A549 (cell line): ENCODE data around the gene ACYP2. TPM values are rescaled to one million over a fixed set of nuclear protein-coding genes. Genes with fewer than 3 reads are reported as not detected.
A peak's percentile ranks its signal among the peaks of the same experiment; 100 is the strongest.

Source experiments
- ATAC-seq, 2 experiments: fragments of 200-7000 bp in 1 of 2; fragments of >200 bp in 1 of 2; cut with Nextera tagmentation in 1 of 2; cut with Tn5 transposase in 1 of 2; 3 replicates each; pipeline versions ENCODE4 v1.8.0 to v1.9.1; 2018 to 2020; ENCODE audit warnings: mild to moderate bottlenecking in 1 of 2, moderate library complexity in 1 of 2
- CTCF ChIA-PET: fragments of 300-600 bp; sonication (Branson Sonifier 250); formaldehyde crosslinking; extraction: SDS; loops from one replicate; lab custom pipeline; 2021; ENCODE audit warnings: antibody characterized with exemption, inconsistent platforms; lab: Yijun Ruan, JAX
- POLR2A ChIA-PET: fragments of 350-600 bp; formaldehyde crosslinking; extraction: SDS; loops from one replicate; lab custom pipeline; 2021; ENCODE audit warnings: antibody characterized with exemption, inconsistent platforms; lab: Yijun Ruan, JAX
- DNase-seq, 2 experiments: peaks; one replicate each; pipeline versions ENCODE4 v3.0.0 to v3.0.0-alpha.2; 2011 to 2016; ENCODE audit warnings: low read depth in 1 of 2, low spot score in 1 of 2
- FAIRE-seq: peaks from 2 replicates; lab custom pipeline; 2011; peaks lifted over from hg19 to GRCh38; lab: Jason Lieb, UNC
- H3K27ac ChIP-seq, 2 experiments: fragments of >200 bp; sonication (Bioruptor Twin); formaldehyde crosslinking; 3 replicates each; pipeline ENCODE4 v1.5.1; 2016 to 2017
- H3K4me1 ChIP-seq: fragments of >200 bp; sonication (Bioruptor Twin); formaldehyde crosslinking; 3 replicates; pipeline ENCODE4 v1.6.1; 2016
- H3K4me2 ChIP-seq: fragments of >200 bp; sonication (Bioruptor Twin); formaldehyde crosslinking; 3 replicates; pipeline ENCODE4 v1.6.1; 2016
- H3K4me3 ChIP-seq: fragments of >200 bp; sonication (Bioruptor Twin); formaldehyde crosslinking; 3 replicates; pipeline ENCODE4 v1.5.1; 2016
- H3K9me3 ChIP-seq: fragments of >200 bp; sonication (Bioruptor Twin); formaldehyde crosslinking; 3 replicates; pipeline ENCODE4 v1.6.1; 2016
- CBX8 ChIP-seq: fragments of 200-600 bp; sonication (generic); IDR thresholded peaks from 2 replicates; pipeline ENCODE4 v1.6.1; 2016
- CEBPB ChIP-seq, 2 experiments: fragments of >200 bp in 1 of 2; sonication (Bioruptor Twin) in 1 of 2; formaldehyde crosslinking in 1 of 2; IDR thresholded peaks; 2 replicates each; pipeline ENCODE4 v1.6.1; 2012 to 2016
- CHD2 ChIP-seq: fragments of 150-350 bp; IDR thresholded peaks from 2 replicates; pipeline ENCODE4 v1.6.1; 2014; ENCODE audit warnings: low read length; ENCODE audit not compliant: partially characterized antibody
- EHMT2 ChIP-seq: fragments of 200-600 bp; sonication (generic); IDR thresholded peaks from 2 replicates; pipeline ENCODE4 v1.6.1; 2016; ENCODE audit warnings: antibody characterized with exemption, low read depth, mild to moderate bottlenecking, moderate library complexity
- HEYL ChIP-seq: fragments of 250-450 bp; sonication (Bioruptor Pico); IDR thresholded peaks from 2 replicates; pipeline ENCODE4 v1.8.0; 2021; ENCODE audit warnings: mild to moderate bottlenecking, moderate library complexity
- HOXB13 ChIP-seq: fragments of 250-450 bp; sonication (Bioruptor Pico); IDR thresholded peaks from 2 replicates; pipeline ENCODE4 v1.5.0; 2020; ENCODE audit warnings: low read depth, mild to moderate bottlenecking, moderate library complexity
- HOXB5 ChIP-seq: fragments of 250-450 bp; sonication (Bioruptor Pico); IDR thresholded peaks from 2 replicates; pipeline ENCODE4 v1.5.0; 2020; ENCODE audit warnings: mild to moderate bottlenecking, moderate library complexity
- JUNB ChIP-seq: fragments of >200 bp; sonication (Bioruptor Twin); formaldehyde crosslinking; IDR thresholded peaks from 2 replicates; pipeline ENCODE4 v1.6.1; 2016
- KDM1A ChIP-seq: fragments of 200-600 bp; sonication (generic); IDR thresholded peaks from 2 replicates; pipeline ENCODE4 v1.6.1; 2016; ENCODE audit warnings: low read depth, mild to moderate bottlenecking
- MAFK ChIP-seq: fragments of 450-650 bp; IDR thresholded peaks from 2 replicates; pipeline ENCODE4 v1.6.1; 2014; ENCODE audit not compliant: partially characterized antibody
- NFE2L2 ChIP-seq: fragments of 150-350 bp; conservative IDR thresholded peaks from 2 replicates; pipeline ENCODE4 v1.6.1; 2014; ENCODE audit warnings: low read length
- PHF8 ChIP-seq: fragments of 200-600 bp; sonication (generic); IDR thresholded peaks from 2 replicates; pipeline ENCODE4 v1.6.1; 2016; ENCODE audit warnings: low read depth, mild to moderate bottlenecking, antibody characterized with exemption, moderate library complexity, borderline replicate concordance
- RARB ChIP-seq: fragments of 250-450 bp; sonication (Bioruptor Pico); IDR thresholded peaks from 2 replicates; pipeline ENCODE4 v1.8.0; 2021; ENCODE audit warnings: mild to moderate bottlenecking, moderate library complexity
- RCOR1 ChIP-seq: fragments of 150-350 bp; IDR thresholded peaks from 2 replicates; pipeline ENCODE4 v1.6.1; 2014; ENCODE audit warnings: antibody characterized with exemption, low read length, low read depth
- RFX5 ChIP-seq: fragments of 450-650 bp; IDR thresholded peaks from 2 replicates; pipeline ENCODE4 v1.7.1; 2014; ENCODE audit warnings: antibody characterized with exemption, mild to moderate bottlenecking, moderate library complexity
- RNF2 ChIP-seq: fragments of 200-600 bp; sonication (generic); IDR thresholded peaks from 2 replicates; pipeline ENCODE4 v1.6.1; 2016; ENCODE audit warnings: low read depth, mild to moderate bottlenecking, antibody characterized with exemption, moderate library complexity, borderline replicate concordance
- TP53 ChIP-seq: fragments of 250-450 bp; sonication (Bioruptor Pico); IDR thresholded peaks from 2 replicates; pipeline ENCODE4 v1.5.0; 2021; ENCODE audit warnings: mild to moderate bottlenecking, moderate library complexity
- ZNF302 ChIP-seq: fragments of 250-450 bp; sonication (Bioruptor Pico); IDR thresholded peaks from 2 replicates; pipeline ENCODE4 v1.9.0; 2021; ENCODE audit warnings: inconsistent platforms, mild to moderate bottlenecking, moderate library complexity
- WGBS: methylation state at CpG from one replicate; pipeline ENCODE4 v1.1.6; 2017; ENCODE audit errors: missing lambda C conversion rate; 5-methylcytosine and 5-hydroxymethylcytosine counted together
- polyA plus RNA-seq, 4 experiments: library from polyadenylated mRNA; depleted of rRNA in 3 of 4; stranded (reverse); fragments of >200 nt; fragmentation: RNase III in 1 of 4; extraction: RNeasy Plus Mini Kit Qiagen cat#74134 plus additional on column Dnase treatment in 1 of 4; gene quantifications; 2 replicates in 3 of 4; 3 replicates in 1 of 4; pipeline ENCODE4 v1.2.3, GENCODE V29; 2011 to 2017
- TF ChIP-seq, protein P1 (sequence below): fragments of 250-450 bp; sonication (Bioruptor Pico); IDR thresholded peaks from 2 replicates; pipeline ENCODE4 v1.5.0; 2020; ENCODE audit warnings: low read depth, mild to moderate bottlenecking, moderate library complexity
- TF ChIP-seq, protein P2 (sequence below): IDR thresholded peaks from 2 replicates; pipeline ENCODE4 v1.6.1; 2012
- TF ChIP-seq, protein P3 (sequence below): fragments of >200 bp; sonication (Bioruptor Twin); formaldehyde crosslinking; IDR thresholded peaks from 3 replicates; pipeline ENCODE4 v1.6.1; 2016
- TF ChIP-seq, protein P4 (sequence below): fragments of >200 bp; sonication (Bioruptor Twin); formaldehyde crosslinking; IDR thresholded peaks from 3 replicates; pipeline ENCODE4 v1.5.1; 2016

The ACYP2 gene
- polyA plus RNA-seq, 2 of the 4 experiments (the other 2 are of a cell fraction): 10.0 to 11.4 TPM

DNA sequence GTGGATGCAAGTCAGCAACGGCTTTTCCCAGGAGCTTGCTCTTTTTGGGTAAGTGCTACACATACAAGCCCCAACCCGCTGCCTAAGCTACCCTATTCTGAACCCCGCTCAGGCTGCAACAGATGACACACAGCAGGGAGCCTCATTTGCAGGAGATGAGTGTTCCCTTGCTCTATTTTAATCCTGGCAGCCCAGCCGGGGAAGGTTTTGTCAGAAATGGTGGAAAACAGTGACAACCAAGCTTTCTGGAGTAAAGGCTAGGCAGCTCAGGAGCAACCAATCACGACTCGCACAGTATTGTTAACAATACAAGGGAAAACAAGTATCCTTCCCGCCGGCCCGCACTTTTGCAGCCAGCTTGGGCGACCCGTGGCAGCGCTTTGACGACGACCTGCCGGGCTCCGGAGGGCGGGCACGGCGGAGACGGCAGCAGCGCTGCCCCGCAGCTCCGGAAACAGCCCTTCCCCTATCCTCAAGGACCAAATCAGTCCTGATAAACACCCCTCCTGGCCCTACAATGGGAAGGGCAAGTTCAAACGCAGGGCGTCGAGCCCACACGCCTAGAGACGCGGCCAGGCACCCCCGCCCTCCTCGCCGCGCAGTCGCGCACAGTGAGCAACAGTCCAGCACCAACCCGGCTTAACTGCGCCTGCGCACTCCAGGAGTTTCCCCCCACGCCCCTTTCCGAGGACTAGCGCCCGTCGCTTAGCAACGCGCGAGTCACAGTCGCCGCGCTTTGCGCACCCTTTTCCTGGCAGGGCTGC is 214.9 kb downstream of the ACYP2 start (continued):
- no peak for TF ChIP-seq ZNF302 (CRISPR knock-in tag)
- TF ChIP-seq, protein P1, sequence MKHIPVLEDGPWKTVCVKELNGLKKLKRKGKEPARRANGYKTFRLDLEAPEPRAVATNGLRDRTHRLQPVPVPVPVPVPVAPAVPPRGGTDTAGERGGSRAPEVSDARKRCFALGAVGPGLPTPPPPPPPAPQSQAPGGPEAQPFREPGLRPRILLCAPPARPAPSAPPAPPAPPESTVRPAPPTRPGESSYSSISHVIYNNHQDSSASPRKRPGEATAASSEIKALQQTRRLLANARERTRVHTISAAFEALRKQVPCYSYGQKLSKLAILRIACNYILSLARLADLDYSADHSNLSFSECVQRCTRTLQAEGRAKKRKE (CRISPR knock-in tag): peak; percentile 69; the same call in 1 of the 2 replicates
- TF ChIP-seq RNF2: peak; percentile 91

DNA sequence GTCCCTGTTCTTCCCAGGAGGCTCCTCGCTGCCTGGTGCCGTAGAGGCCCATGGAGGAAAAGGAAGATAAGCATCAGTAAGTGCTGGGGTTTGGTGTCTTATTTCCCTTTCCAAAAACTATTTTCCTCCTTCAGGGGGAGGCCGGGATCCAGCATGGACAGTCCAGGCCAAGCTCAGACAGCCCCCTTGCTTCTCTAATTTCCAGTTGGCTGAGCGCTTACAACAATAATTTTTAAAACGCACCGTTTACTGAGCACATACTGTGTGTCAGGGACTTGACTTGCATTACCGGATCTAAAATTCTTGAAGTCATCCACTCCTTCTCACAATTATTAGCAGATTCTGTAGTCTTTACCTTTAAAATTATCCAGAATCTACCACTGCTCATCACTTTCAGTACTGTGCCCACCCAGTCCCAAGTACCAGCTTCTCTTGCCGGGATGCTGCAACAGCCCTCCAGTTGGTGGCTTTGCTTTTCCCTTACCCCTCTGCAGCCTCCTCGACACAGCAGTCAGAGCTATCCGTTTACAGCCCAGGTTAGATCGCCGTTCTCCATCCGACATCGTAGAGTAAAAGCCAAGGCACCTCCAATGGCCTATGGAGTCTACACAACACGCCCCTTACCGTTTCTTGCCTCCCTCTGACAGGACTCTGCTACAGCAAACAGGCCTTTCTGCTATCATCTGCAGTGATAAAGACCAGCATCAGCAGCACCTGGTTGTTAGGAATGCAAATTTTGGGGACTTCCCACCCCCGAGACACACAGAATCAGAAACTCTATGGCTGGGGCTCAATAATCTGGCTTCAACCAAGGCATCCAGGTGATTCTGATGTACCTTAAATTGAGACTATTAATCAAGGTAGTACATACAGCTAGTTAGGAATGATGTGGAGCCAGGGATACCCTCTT is 215.8 kb downstream of the ACYP2 start:
- peak overlapping the region; percentile 81 for H3K4me2 ChIP-seq
- 51% methylated on average over 17 of the region's 17 CpGs for WGBS
- TF ChIP-seq TP53 (CRISPR knock-in tag) (no peak), MAFK (no peak), KDM1A (no peak), JUNB (no peak), HEYL (CRISPR knock-in tag) (no peak), EHMT2 (no peak), RCOR1 (no peak), RARB (CRISPR knock-in tag) (no peak), HOXB5 (no peak), RFX5 (peak; percentile 35; the same call in 1 of the 2 replicates), CBX8 (no peak), CEBPB (IDR thresholded peaks at IDR 0.05) (no peak), CHD2 (no peak), PHF8 (peak; percentile 22; the same call in 1 of the 2 replicates), NFE2L2 (no peak), HOXB13 (CRISPR knock-in tag) (no peak)
- TF ChIP-seq, protein P2, sequence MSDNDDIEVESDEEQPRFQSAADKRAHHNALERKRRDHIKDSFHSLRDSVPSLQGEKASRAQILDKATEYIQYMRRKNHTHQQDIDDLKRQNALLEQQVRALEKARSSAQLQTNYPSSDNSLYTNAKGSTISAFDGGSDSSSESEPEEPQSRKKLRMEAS: no peak
- TF ChIP-seq, protein P3, sequence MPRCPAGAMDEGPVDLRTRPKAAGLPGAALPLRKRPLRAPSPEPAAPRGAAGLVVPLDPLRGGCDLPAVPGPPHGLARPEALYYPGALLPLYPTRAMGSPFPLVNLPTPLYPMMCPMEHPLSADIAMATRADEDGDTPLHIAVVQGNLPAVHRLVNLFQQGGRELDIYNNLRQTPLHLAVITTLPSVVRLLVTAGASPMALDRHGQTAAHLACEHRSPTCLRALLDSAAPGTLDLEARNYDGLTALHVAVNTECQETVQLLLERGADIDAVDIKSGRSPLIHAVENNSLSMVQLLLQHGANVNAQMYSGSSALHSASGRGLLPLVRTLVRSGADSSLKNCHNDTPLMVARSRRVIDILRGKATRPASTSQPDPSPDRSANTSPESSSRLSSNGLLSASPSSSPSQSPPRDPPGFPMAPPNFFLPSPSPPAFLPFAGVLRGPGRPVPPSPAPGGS: 0 out of 3 replicates have a peak, but pooled peaks have one; percentile 1
- TF ChIP-seq, protein P4, sequence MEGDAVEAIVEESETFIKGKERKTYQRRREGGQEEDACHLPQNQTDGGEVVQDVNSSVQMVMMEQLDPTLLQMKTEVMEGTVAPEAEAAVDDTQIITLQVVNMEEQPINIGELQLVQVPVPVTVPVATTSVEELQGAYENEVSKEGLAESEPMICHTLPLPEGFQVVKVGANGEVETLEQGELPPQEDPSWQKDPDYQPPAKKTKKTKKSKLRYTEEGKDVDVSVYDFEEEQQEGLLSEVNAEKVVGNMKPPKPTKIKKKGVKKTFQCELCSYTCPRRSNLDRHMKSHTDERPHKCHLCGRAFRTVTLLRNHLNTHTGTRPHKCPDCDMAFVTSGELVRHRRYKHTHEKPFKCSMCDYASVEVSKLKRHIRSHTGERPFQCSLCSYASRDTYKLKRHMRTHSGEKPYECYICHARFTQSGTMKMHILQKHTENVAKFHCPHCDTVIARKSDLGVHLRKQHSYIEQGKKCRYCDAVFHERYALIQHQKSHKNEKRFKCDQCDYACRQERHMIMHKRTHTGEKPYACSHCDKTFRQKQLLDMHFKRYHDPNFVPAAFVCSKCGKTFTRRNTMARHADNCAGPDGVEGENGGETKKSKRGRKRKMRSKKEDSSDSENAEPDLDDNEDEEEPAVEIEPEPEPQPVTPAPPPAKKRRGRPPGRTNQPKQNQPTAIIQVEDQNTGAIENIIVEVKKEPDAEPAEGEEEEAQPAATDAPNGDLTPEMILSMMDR: no peak
- H3K27ac ChIP-seq: peak overlapping the region; percentile 71 to 83
- no peak for FAIRE-seq
- no peaks in the 10 kb centered on the region for H3K9me3 ChIP-seq
- DNase-seq: no peak
- H3K4me1 ChIP-seq: peaks cover 10% of the 10 kb centered on the region; the same call in 2 of the 3 replicates
- peak in 1 of 2 experiments; percentile 9; a peak in 3 of 6 replicates for ATAC-seq
- ChIA-PET POLR2A (interaction anchor here (1.8 kb wide), 1 partner anchor 10 kb away, joined by 5 read pairs; no protein-coding TSS in a partner anchor), CTCF (interaction anchor here (0.6 to 1.5 kb wide), 6 partner anchors 16 to 374 kb away, joined by 3 to 5 read pairs (median 3); no protein-coding TSS in a partner anchor)
- H3K4me3 ChIP-seq: peak overlapping the region; percentile 52
